PC-9 (cell line): ENCODE measurements around the gene SLC45A3.

Source experiments
- EZH2 ChIP-seq: fragments of 200-600 bp; sonication (generic); IDR thresholded peaks from 2 replicates; pipeline ENCODE4 v1.8.0; 2017; ENCODE audit warnings: antibody characterized with exemption, low read depth
- TF ChIP-seq, protein P1 (sequence below): fragments of 200-600 bp; sonication (generic); conservative IDR thresholded peaks from 2 replicates; pipeline ENCODE4 v1.6.1; 2017; ENCODE audit warnings: mixed run types, antibody characterized with exemption, mild to moderate bottlenecking, moderate library complexity

DNA sequence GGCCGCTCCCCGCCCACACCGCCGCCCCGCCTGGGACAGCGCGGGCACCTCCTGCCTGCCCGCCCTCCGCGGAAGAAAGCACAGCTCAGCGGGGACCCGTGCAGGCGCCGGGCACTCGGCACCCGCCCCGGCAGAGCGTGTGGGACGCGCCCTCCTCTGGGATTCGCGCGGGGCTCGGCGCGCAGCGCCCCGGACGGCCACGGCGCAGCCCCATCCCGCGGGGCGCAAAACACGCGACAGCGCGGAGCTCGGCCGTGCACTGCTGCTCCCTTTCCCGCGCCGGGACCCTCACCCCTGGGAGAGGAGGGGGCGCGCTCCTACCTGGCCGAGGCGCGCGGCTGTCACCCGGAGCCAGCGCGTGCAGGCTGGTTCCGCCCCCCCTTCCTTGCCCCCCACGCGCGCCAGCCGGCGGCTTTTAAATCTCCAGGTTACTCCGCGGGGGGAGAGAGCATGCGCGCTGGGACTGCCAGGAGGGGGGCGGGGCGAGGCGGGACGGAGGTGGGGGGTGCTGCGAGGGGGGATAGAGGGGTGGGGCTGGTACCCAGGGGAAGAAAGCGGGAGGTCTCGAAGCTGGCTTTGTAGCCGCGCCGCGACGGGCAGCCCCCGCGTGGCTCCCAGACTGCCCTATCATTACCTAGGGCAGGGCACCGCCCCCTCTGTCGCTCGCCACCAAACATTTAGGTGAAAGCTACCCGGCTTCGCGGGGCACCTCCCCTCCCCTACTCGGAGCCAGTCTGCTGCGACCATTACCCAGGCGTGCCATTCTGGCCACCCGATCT lies at the start of gene SLC45A3:
- TF ChIP-seq, protein P1, sequence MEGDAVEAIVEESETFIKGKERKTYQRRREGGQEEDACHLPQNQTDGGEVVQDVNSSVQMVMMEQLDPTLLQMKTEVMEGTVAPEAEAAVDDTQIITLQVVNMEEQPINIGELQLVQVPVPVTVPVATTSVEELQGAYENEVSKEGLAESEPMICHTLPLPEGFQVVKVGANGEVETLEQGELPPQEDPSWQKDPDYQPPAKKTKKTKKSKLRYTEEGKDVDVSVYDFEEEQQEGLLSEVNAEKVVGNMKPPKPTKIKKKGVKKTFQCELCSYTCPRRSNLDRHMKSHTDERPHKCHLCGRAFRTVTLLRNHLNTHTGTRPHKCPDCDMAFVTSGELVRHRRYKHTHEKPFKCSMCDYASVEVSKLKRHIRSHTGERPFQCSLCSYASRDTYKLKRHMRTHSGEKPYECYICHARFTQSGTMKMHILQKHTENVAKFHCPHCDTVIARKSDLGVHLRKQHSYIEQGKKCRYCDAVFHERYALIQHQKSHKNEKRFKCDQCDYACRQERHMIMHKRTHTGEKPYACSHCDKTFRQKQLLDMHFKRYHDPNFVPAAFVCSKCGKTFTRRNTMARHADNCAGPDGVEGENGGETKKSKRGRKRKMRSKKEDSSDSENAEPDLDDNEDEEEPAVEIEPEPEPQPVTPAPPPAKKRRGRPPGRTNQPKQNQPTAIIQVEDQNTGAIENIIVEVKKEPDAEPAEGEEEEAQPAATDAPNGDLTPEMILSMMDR = no peak
- no peak for TF ChIP-seq EZH2
